HepG2 (cell line): ENCODE data around the gene PSMB8. TPM values are rescaled to one million over a fixed set of nuclear protein-coding genes. Genes with fewer than 3 reads are reported as not detected.

Source experiments
- ARID2 ChIP-seq: sonication (generic); formaldehyde crosslinking; IDR thresholded peaks from 2 replicates; pipeline ENCODE4 v1.8.1; 2022; ENCODE audit warnings: mild to moderate bottlenecking, missing genetic modification reagents, borderline replicate concordance
- HMG20B ChIP-seq: conservative IDR thresholded peaks from 2 replicates; pipeline ENCODE4 v1.6.1; 2016; ENCODE audit warnings: missing genetic modification reagents, missing compliant biosample characterization
- IKZF1 ChIP-seq: fragments of 450-650 bp; IDR thresholded peaks from 2 replicates; pipeline ENCODE4 v1.7.1; 2016
- IRX3 ChIP-seq: sonication (generic); formaldehyde crosslinking; IDR thresholded peaks from 2 replicates; pipeline ENCODE4 v1.8.1; 2023; ENCODE audit warnings: mild to moderate bottlenecking, low read depth, missing genetic modification reagents, borderline replicate concordance
- LCORL ChIP-seq, 2 experiments: fragments of 450-650 bp in 1 of 2; sonication (generic) in 1 of 2; formaldehyde crosslinking in 1 of 2; IDR thresholded peaks; 2 replicates each; pipeline versions ENCODE4 v1.5.0 to v1.6.1; 2017 to 2020; ENCODE audit warnings: antibody characterized with exemption in 1 of 2, missing genetic modification reagents in 1 of 2
- MTA1 ChIP-seq: sonication (generic); formaldehyde crosslinking; IDR thresholded peaks from 2 replicates; pipeline ENCODE4 v1.4.0; 2020; ENCODE audit warnings: missing genetic modification reagents, mild to moderate bottlenecking, borderline replicate concordance
- RBFOX2 ChIP-seq: fragments of 200-400 bp; formaldehyde crosslinking; IDR thresholded peaks from 2 replicates; pipeline ENCODE4 v1.6.1; 2017; ENCODE audit warnings: low read depth, mild to moderate bottlenecking, low read length
- SRF ChIP-seq: IDR thresholded peaks from 2 replicates; pipeline ENCODE4 v1.6.1; 2011; ENCODE audit warnings: mild to moderate bottlenecking, low read depth, low read length, moderate library complexity
- ZBTB20 ChIP-seq: sonication (generic); formaldehyde crosslinking; IDR thresholded peaks from 2 replicates; pipeline ENCODE4 v1.8.1; 2023; ENCODE audit warnings: missing genetic modification reagents, low read depth, mild to moderate bottlenecking, borderline replicate concordance
- ZMYM3 ChIP-seq: sonication (generic); formaldehyde crosslinking; IDR thresholded peaks from 2 replicates; pipeline ENCODE4 v1.5.1; 2020; ENCODE audit warnings: mild to moderate bottlenecking, missing genetic modification reagents
- ZNF160 ChIP-seq: sonication (generic); formaldehyde crosslinking; IDR thresholded peaks from 2 replicates; pipeline ENCODE4 v1.8.0; 2022; ENCODE audit warnings: mild to moderate bottlenecking, inconsistent platforms, missing genetic modification reagents
- ZNF24 ChIP-seq: fragments of 450-650 bp; IDR thresholded peaks from 2 replicates; pipeline ENCODE4 v1.6.1; 2017; ENCODE audit warnings: antibody characterized with exemption, mild to moderate bottlenecking
- ZNF451 ChIP-seq: sonication (generic); formaldehyde crosslinking; IDR thresholded peaks from 2 replicates; pipeline ENCODE4 v1.5.0; 2020; ENCODE audit warnings: mild to moderate bottlenecking, missing genetic modification reagents
- ZNF567 ChIP-seq: sonication (generic); formaldehyde crosslinking; IDR thresholded peaks from 2 replicates; pipeline ENCODE4 v1.8.1; 2023; ENCODE audit warnings: mild to moderate bottlenecking, missing genetic modification reagents, borderline replicate concordance
- ZNF570 ChIP-seq: sonication (generic); formaldehyde crosslinking; IDR thresholded peaks from 2 replicates; pipeline ENCODE4 v1.4.0; 2020; ENCODE audit warnings: mild to moderate bottlenecking, missing genetic modification reagents, borderline replicate concordance
- ZNF619 ChIP-seq: sonication (generic); formaldehyde crosslinking; IDR thresholded peaks from 2 replicates; pipeline ENCODE4 v1.4.0; 2020; ENCODE audit warnings: mild to moderate bottlenecking, missing genetic modification reagents
- ZNF850 ChIP-seq: sonication (generic); formaldehyde crosslinking; conservative IDR thresholded peaks from 2 replicates; pipeline ENCODE4 v1.9.0; 2021; ENCODE audit warnings: mild to moderate bottlenecking, missing genetic modification reagents
- ZNF879 ChIP-seq: sonication (generic); formaldehyde crosslinking; IDR thresholded peaks from 2 replicates; pipeline ENCODE4 v1.8.1; 2023; ENCODE audit warnings: missing genetic modification reagents
- polyA plus RNA-seq, 8 experiments: library from polyadenylated mRNA; depleted of rRNA in 3 of 8; stranded (reverse) in 7 of 8; unstranded in 1 of 8; fragments of >200 nt; fragmentation: Illumina TruSeq in 4 of 8; extraction: Trizol in 4 of 8; gene quantifications; 2 replicates each; pipeline versions ENCODE4 v1.2.1 to v1.2.3, GENCODE V29; 2011 to 2016; ENCODE audit warnings: low read depth in 4 of 8, missing spikeins in 1 of 8, mixed read lengths in 1 of 8; ENCODE audit not compliant: insufficient read depth in 1 of 8
- total RNA-seq, 5 experiments: library from RNA; depleted of rRNA; stranded (reverse); fragments of >200 nt; fragmentation: Illumina TruSeq; extraction: Trizol; gene quantifications; 2 replicates each; pipeline ENCODE4 v1.2.3, GENCODE V29; 2016; ENCODE audit warnings: low read depth in 1 of 5
- TF ChIP-seq, protein P1 (sequence below): sonication (generic); formaldehyde crosslinking; IDR thresholded peaks from 2 replicates; pipeline ENCODE4 v1.4.0; 2020; ENCODE audit warnings: missing genetic modification reagents
- TF ChIP-seq, protein P2 (sequence below): sonication (generic); formaldehyde crosslinking; IDR thresholded peaks from 2 replicates; pipeline ENCODE4 v1.8.1; 2022; ENCODE audit warnings: low read depth, mild to moderate bottlenecking, missing genetic modification reagents

The PSMB8 gene
- total and polyA plus RNA-seq, 2 of the 13 experiments (the other 11 are each of a cell fraction or from before 2014, with no cell fraction given) = 30.7 to 64.7 TPM

DNA sequence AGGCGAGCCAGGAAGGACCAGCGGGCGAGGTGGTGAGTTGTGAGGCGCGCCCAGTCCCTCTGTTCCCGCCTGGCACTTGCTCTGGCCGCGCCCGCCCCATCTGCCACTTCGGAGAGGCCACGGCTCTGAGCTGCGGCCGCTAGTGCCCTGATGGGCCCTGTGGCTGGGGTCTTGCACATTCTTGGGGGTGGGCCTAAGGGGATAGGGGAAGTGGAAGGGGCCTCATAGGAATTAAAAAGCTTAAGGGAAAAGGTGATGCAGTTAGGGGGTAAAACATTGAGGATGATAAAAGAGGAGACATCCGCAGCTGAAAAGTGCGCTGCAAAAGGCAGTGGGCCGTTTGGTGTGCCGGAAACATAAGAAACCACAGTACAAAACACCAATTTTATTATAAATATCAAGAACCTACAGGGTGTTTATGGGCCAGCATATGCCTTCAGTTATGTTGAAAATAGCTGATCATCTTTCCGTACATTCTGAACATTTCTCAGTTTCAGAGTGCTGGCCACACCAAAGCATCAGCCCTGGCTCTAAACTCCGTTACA lies 1.1 kb upstream of the PSMB8 start (continued):
- TF ChIP-seq, protein P1, sequence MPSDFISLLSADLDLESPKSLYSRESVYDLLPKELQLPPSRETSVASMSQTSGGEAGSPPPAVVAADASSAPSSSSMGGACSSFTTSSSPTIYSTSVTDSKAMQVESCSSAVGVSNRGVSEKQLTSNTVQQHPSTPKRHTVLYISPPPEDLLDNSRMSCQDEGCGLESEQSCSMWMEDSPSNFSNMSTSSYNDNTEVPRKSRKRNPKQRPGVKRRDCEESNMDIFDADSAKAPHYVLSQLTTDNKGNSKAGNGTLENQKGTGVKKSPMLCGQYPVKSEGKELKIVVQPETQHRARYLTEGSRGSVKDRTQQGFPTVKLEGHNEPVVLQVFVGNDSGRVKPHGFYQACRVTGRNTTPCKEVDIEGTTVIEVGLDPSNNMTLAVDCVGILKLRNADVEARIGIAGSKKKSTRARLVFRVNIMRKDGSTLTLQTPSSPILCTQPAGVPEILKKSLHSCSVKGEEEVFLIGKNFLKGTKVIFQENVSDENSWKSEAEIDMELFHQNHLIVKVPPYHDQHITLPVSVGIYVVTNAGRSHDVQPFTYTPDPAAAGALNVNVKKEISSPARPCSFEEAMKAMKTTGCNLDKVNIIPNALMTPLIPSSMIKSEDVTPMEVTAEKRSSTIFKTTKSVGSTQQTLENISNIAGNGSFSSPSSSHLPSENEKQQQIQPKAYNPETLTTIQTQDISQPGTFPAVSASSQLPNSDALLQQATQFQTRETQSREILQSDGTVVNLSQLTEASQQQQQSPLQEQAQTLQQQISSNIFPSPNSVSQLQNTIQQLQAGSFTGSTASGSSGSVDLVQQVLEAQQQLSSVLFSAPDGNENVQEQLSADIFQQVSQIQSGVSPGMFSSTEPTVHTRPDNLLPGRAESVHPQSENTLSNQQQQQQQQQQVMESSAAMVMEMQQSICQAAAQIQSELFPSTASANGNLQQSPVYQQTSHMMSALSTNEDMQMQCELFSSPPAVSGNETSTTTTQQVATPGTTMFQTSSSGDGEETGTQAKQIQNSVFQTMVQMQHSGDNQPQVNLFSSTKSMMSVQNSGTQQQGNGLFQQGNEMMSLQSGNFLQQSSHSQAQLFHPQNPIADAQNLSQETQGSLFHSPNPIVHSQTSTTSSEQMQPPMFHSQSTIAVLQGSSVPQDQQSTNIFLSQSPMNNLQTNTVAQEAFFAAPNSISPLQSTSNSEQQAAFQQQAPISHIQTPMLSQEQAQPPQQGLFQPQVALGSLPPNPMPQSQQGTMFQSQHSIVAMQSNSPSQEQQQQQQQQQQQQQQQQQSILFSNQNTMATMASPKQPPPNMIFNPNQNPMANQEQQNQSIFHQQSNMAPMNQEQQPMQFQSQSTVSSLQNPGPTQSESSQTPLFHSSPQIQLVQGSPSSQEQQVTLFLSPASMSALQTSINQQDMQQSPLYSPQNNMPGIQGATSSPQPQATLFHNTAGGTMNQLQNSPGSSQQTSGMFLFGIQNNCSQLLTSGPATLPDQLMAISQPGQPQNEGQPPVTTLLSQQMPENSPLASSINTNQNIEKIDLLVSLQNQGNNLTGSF (CRISPR knock-in tag) = no peak
- no peak for TF ChIP-seq HMG20B (CRISPR knock-in tag)
- no peak for TF ChIP-seq ZNF567
- no peak for TF ChIP-seq ARID2 (CRISPR knock-in tag)
- TF ChIP-seq ZBTB20 (CRISPR knock-in tag) = no peak
- TF ChIP-seq SRF = no peak
- peak; percentile 55; the same call in 1 of the 2 replicates for TF ChIP-seq RBFOX2
- no peak for TF ChIP-seq ZNF451 (CRISPR knock-in tag)
- TF ChIP-seq ZNF24 = no peak
- TF ChIP-seq IRX3 (CRISPR knock-in tag) = no peak
- no peak for TF ChIP-seq ZNF850
- no peak for TF ChIP-seq LCORL (IDR thresholded peaks at IDR 0.05)
- no peak for TF ChIP-seq LCORL (CRISPR knock-in tag; IDR thresholded peaks at IDR 0.05)
- no peak for TF ChIP-seq ZNF619 (CRISPR knock-in tag)
- no peak for TF ChIP-seq IKZF1
- no peak for TF ChIP-seq MTA1 (CRISPR knock-in tag)
- TF ChIP-seq ZNF160 (CRISPR knock-in tag) = no peak
- TF ChIP-seq ZNF570 (CRISPR knock-in tag) = no peak
- TF ChIP-seq ZMYM3 (CRISPR knock-in tag) = no peak
- TF ChIP-seq, protein P2, sequence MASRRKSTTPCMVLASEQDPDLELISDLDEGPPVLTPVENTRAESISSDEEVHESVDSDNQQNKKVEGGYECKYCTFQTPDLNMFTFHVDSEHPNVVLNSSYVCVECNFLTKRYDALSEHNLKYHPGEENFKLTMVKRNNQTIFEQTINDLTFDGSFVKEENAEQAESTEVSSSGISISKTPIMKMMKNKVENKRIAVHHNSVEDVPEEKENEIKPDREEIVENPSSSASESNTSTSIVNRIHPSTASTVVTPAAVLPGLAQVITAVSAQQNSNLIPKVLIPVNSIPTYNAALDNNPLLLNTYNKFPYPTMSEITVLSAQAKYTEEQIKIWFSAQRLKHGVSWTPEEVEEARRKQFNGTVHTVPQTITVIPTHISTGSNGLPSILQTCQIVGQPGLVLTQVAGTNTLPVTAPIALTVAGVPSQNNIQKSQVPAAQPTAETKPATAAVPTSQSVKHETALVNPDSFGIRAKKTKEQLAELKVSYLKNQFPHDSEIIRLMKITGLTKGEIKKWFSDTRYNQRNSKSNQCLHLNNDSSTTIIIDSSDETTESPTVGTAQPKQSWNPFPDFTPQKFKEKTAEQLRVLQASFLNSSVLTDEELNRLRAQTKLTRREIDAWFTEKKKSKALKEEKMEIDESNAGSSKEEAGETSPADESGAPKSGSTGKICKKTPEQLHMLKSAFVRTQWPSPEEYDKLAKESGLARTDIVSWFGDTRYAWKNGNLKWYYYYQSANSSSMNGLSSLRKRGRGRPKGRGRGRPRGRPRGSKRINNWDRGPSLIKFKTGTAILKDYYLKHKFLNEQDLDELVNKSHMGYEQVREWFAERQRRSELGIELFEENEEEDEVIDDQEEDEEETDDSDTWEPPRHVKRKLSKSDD (CRISPR knock-in tag) = no peak; the same call in 1 of the 2 replicates
- no peak for TF ChIP-seq ZNF879 (CRISPR knock-in tag)
